Body of pancreas (tissue), 4 donors: ENCODE results near the gene GNB4. TPM values are rescaled to one million over a fixed set of nuclear protein-coding genes. Genes with fewer than 3 reads are reported as not detected.
A peak's percentile ranks its signal among the peaks of the same experiment; 100 is the strongest.

Experiments used
- ATAC-seq: fragments of 150-250 bp; one replicate; pipeline ENCODE4 v1.9.1; 2016
- DNase-seq, 4 donors: peaks; one replicate each; pipeline ENCODE4 v3.0.0-alpha.2; 2019
- H3K27ac ChIP-seq, 4 donors: fragments of 200-600 bp; sonication (generic); 1 replicate in 3 of 4; 2 replicates in 1 of 4; pipeline versions ENCODE4 v1.5.1 to v1.6.1; 2016 to 2019; ENCODE audit warnings: mild to moderate bottlenecking in 1 of 4, mixed read lengths in 1 of 4, moderate library complexity in 1 of 4
- H3K27me3 ChIP-seq, 2 donors: fragments of 200-600 bp; sonication (generic); one replicate each; pipeline ENCODE4 v1.6.0; 2016; ENCODE audit warnings: mild to moderate bottlenecking in 1 of 2
- H3K36me3 ChIP-seq, 2 donors: fragments of 200-600 bp; sonication (generic); replicated peaks in 1 of 2; 2 replicates each; pipeline ENCODE4 v1.5.1; 2016; ENCODE audit warnings: low read depth in 2 of 2; ENCODE audit not compliant: insufficient read depth in 1 of 2
- H3K4me1 ChIP-seq: fragments of 200-600 bp; sonication (generic); one replicate; pipeline ENCODE4 v1.6.0; 2016
- H3K4me3 ChIP-seq, 2 donors: fragments of 200-600 bp; sonication (generic); 1 replicate in 1 of 2; 2 replicates in 1 of 2; pipeline ENCODE4 v1.5.1; 2016 to 2019
- H3K9me3 ChIP-seq, 3 donors: fragments of 200-600 bp; sonication (generic); 1 replicate in 2 of 3; 2 replicates in 1 of 3; pipeline ENCODE4 v1.5.1; 2016
- POLR2A ChIP-seq, 3 donors: fragments of 450-650 bp; IDR thresholded peaks; one replicate each; pipeline ENCODE4 v1.6.1; 2016; ENCODE audit warnings: antibody characterized with exemption in 3 of 3, mild to moderate bottlenecking in 2 of 3
- WGBS, 2 donors: methylation state at CpG; one replicate each; pipeline ENCODE4 v1.1.5; 2017; 5-methylcytosine and 5-hydroxymethylcytosine counted together
- intact Hi-C: fragments of 100-400 bp; cut with DNase I; formaldehyde crosslinking; loops from one replicate; pipeline ENCODE4 v1.15.1; 2023
- total RNA-seq, 2 donors: library from RNA; depleted of rRNA; stranded (reverse); fragments of >200 nt; gene quantifications; one replicate each; pipeline ENCODE4 v1.1.0, GENCODE V29; 2016
- TF ChIP-seq, protein P1 (sequence below), 7 experiments: fragments of 450-650 bp in 4 of 7; fragments of 200-600 bp in 3 of 7; sonication (generic) in 3 of 7; IDR thresholded peaks; one replicate each; pipeline ENCODE4 v1.5.1; 2016 to 2019; ENCODE audit warnings: antibody characterized with exemption in 7 of 7

The GNB4 gene
- total RNA-seq, 2 donors from 2014 or later = 7.3 to 20.4 TPM

DNA sequence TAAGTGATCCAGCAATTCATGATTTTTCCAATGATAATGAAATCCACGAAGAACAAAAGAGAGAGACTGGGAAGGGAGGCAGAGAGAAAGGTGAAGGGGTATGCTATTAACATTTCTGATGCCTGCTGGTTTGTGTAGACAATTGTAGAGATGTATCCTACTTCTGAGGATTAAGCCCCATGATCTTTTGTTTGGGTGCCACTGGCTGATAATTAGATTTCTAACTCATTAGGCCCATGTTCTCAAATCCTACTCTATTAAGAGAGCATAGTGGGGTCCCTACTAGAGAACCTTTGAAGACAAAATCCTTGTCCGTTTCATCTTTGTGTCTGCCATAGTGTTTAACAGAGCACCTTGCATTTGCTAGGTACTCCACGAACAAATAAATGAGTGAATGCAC is 2.7 kb upstream of the GNB4 start:
- no peak for DNase-seq
- H3K36me3 ChIP-seq = no peaks in the 10 kb centered on the region
- H3K9me3 ChIP-seq = no peaks in the 10 kb centered on the region
- no peak for TF ChIP-seq POLR2A (IDR thresholded peaks at IDR 0.05)
- TF ChIP-seq, protein P1, sequence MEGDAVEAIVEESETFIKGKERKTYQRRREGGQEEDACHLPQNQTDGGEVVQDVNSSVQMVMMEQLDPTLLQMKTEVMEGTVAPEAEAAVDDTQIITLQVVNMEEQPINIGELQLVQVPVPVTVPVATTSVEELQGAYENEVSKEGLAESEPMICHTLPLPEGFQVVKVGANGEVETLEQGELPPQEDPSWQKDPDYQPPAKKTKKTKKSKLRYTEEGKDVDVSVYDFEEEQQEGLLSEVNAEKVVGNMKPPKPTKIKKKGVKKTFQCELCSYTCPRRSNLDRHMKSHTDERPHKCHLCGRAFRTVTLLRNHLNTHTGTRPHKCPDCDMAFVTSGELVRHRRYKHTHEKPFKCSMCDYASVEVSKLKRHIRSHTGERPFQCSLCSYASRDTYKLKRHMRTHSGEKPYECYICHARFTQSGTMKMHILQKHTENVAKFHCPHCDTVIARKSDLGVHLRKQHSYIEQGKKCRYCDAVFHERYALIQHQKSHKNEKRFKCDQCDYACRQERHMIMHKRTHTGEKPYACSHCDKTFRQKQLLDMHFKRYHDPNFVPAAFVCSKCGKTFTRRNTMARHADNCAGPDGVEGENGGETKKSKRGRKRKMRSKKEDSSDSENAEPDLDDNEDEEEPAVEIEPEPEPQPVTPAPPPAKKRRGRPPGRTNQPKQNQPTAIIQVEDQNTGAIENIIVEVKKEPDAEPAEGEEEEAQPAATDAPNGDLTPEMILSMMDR (IDR thresholded peaks at IDR 0.05) = no peak
- ATAC-seq = no peak
- H3K4me3 ChIP-seq = no peak overlapping the region
- WGBS, 2 donors = 49 to 52% methylated on average over 3 of the region's 3 CpGs
- H3K27ac ChIP-seq = no peak overlapping the region
- no peaks in the 10 kb centered on the region for H3K27me3 ChIP-seq
- intact Hi-C loops = no loop called here
- H3K4me1 ChIP-seq = peaks cover 15% of the 10 kb centered on the region

GRCh38 chr3:179452872-179453271 is 1.6 kb upstream of the GNB4 start:
- Histone ChIP-seq H3K9me3 (no peaks in the 10 kb centered on the region), H3K27ac (no peak overlapping the region), H3K4me1 (peaks cover 15% of the 10 kb centered on the region), H3K4me3 (no peak overlapping the region), H3K36me3 (no peaks in the 10 kb centered on the region), H3K27me3 (no peaks in the 10 kb centered on the region)
- DNase-seq = no peak
- no peak for ATAC-seq
- 74 to 79% methylated on average over 8 of the region's 8 CpGs for WGBS, 2 donors
- TF ChIP-seq POLR2A (IDR thresholded peaks at IDR 0.05) = no peak
- TF ChIP-seq, protein P1 (IDR thresholded peaks at IDR 0.05) = no peak
- intact Hi-C loops = no loop called here

DNA sequence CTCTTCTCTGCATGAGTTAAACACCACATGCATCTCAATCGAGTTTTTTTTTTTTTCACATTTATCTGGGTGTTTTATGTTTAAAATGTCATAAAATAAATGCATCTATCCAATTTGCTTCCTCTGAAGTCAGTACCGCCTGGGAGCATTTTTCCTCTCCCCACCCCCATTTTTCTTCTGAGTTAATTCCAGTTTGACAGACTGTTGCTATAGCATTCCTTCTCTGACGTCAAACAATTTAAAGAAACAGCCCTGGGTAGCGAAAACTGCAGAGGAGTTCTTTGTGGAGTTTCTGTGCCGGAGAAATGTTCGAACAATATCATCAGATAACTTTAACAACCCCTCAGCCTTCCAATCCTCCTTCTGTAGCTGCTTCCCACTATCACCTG is 900 bp upstream of the GNB4 start:
- H3K9me3 ChIP-seq = no peaks in the 10 kb centered on the region
- no peaks in the 10 kb centered on the region for H3K27me3 ChIP-seq
- H3K4me3 ChIP-seq = no peak overlapping the region
- intact Hi-C loops = no loop called here
- peak overlapping the region in 1 of 4 donors; percentile 77 for H3K27ac ChIP-seq
- ATAC-seq = no peak
- DNase-seq = no peak
- TF ChIP-seq POLR2A (IDR thresholded peaks at IDR 0.05) = no peak
- TF ChIP-seq, protein P1 (IDR thresholded peaks at IDR 0.05) = no peak
- H3K4me1 ChIP-seq = peaks cover 15% of the 10 kb centered on the region
- WGBS, 2 donors = 52 to 58% methylated on average over 6 of the region's 6 CpGs
- H3K36me3 ChIP-seq = no peaks in the 10 kb centered on the region

DNA sequence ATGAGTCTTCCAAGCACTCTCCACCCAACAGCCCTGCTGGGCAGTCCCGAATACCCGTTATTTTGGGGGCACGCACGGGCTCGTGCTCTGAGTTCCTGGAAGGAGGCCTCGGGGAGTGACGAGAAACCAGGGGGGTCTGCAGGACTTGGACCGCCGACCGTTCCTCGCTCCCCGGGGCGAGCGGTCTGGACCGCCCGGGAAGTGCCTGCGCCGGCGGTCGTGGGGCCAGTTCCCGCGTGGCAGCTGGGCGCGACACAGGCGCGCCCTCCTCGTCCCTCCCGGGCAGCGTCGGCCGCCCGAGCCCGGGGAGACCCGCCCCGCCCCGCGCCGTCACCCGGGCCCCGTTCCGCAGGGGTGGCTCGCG is 387 bp downstream of the GNB4 start:
- DNase-seq (peak in 2 of 4 donors; percentile 14), ATAC-seq (peak; percentile 55)
- TF ChIP-seq, protein P1 (IDR thresholded peaks at IDR 0.05) = no peak
- TF ChIP-seq POLR2A (IDR thresholded peaks at IDR 0.05) = no peak
- H3K9me3 ChIP-seq = no peaks in the 10 kb centered on the region
- peaks cover 15% of the 10 kb centered on the region for H3K4me1 ChIP-seq
- H3K27ac ChIP-seq = peak overlapping the region; percentile 19 to 77 (median 56)
- 3 to 6% methylated on average over 7 to 42 of the region's 43 CpGs for WGBS, 2 donors
- H3K36me3 ChIP-seq = no peaks in the 10 kb centered on the region
- intact Hi-C loops = no loop called here
- H3K27me3 ChIP-seq = no peaks in the 10 kb centered on the region
- peak overlapping the region in 1 of 2 donors; percentile 26 for H3K4me3 ChIP-seq

DNA sequence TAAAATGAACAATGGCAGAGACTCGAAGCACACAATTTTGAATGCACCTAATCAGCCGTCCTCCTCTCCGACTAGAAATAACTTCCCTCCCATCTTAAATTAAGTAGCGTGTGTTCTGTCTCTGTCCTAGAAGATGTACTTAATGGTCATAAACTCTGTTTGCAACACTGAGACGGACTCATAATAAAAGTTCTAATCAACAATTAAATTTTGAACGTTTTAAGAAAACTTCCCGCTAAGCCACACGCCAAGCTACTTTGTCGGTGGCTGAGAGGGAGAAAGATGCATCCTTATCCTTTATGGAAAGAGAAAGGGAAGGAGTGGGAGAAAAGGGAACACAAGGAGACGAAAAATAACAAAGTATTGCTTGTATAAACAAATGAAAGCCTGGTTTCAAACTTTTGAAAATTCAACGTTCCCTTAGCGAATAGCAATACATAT is 989 bp downstream of the GNB4 start:
- no peak for ATAC-seq

More for the DNA sequence above, 989 bp downstream of the GNB4 start:
- H3K4me1 ChIP-seq = peaks cover 15% of the 10 kb centered on the region
- WGBS, 2 donors = 50 to 69% methylated on average over 12 of the region's 12 CpGs
- intact Hi-C loops = no loop called here
- H3K9me3 ChIP-seq = no peaks in the 10 kb centered on the region
- no peak for DNase-seq
- H3K27ac ChIP-seq = peak overlapping the region in 2 of 4 donors; percentile 44 to 77
- H3K36me3 ChIP-seq = no peaks in the 10 kb centered on the region
- H3K4me3 ChIP-seq = peak overlapping the region in 1 of 2 donors; percentile 26
- no peaks in the 10 kb centered on the region for H3K27me3 ChIP-seq
- TF ChIP-seq POLR2A (IDR thresholded peaks at IDR 0.05) = no peak
- TF ChIP-seq, protein P1 (IDR thresholded peaks at IDR 0.05) = no peak
